GM20000 (cell line): ENCODE data around the gene USP2.

Experiments
- DNase-seq: peaks from one replicate; pipeline ENCODE4 v3.0.0; 2012; ENCODE audit warnings: low spot score
- TF ChIP-seq, protein P1 (sequence below): IDR thresholded peaks from 2 replicates; pipeline ENCODE4 v1.5.1; 2012; ENCODE audit warnings: mild to moderate bottlenecking, control low read depth; ENCODE audit errors: extremely low read depth, missing control alignments

The USP2 gene

DNA sequence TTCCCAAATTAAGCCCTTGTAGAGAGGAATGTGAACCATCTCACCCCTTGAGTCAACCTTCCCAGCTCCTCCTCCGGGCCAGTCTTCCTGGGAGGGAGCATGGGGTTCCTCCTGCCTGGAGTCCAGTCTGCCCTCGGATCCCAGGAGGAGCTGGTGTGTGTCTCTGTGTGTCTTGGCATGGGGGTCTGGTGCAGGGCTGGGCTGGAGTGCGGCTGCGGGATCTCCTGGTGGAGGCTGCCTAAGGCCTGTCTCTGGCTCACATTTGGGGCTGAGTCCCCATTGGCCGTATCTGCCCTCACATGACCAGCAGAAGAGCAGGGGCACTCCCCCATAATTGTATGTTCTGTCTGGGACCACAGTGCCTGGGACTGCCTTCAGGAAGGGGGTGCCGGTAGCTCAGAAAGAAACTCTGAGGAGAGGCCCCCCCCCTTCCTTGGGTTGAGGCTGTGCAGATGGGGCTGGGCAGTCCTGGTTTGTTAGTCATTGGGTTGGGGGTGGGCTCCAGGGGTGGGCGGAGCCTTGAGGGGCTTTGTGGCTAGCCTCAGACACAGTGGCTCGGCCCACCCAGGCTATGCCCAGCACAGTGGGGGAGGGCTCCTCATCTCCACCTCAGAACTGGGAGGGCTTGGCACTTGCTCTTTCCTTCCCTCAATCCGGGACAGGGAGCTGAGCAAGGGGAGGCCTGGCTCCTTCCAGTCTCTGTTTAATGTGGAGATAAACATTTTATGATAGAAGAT, 43.7 kb downstream of the USP2 start:
- TF ChIP-seq, protein P1, sequence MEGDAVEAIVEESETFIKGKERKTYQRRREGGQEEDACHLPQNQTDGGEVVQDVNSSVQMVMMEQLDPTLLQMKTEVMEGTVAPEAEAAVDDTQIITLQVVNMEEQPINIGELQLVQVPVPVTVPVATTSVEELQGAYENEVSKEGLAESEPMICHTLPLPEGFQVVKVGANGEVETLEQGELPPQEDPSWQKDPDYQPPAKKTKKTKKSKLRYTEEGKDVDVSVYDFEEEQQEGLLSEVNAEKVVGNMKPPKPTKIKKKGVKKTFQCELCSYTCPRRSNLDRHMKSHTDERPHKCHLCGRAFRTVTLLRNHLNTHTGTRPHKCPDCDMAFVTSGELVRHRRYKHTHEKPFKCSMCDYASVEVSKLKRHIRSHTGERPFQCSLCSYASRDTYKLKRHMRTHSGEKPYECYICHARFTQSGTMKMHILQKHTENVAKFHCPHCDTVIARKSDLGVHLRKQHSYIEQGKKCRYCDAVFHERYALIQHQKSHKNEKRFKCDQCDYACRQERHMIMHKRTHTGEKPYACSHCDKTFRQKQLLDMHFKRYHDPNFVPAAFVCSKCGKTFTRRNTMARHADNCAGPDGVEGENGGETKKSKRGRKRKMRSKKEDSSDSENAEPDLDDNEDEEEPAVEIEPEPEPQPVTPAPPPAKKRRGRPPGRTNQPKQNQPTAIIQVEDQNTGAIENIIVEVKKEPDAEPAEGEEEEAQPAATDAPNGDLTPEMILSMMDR, result no peak
- DNase-seq, result no peak

DNA sequence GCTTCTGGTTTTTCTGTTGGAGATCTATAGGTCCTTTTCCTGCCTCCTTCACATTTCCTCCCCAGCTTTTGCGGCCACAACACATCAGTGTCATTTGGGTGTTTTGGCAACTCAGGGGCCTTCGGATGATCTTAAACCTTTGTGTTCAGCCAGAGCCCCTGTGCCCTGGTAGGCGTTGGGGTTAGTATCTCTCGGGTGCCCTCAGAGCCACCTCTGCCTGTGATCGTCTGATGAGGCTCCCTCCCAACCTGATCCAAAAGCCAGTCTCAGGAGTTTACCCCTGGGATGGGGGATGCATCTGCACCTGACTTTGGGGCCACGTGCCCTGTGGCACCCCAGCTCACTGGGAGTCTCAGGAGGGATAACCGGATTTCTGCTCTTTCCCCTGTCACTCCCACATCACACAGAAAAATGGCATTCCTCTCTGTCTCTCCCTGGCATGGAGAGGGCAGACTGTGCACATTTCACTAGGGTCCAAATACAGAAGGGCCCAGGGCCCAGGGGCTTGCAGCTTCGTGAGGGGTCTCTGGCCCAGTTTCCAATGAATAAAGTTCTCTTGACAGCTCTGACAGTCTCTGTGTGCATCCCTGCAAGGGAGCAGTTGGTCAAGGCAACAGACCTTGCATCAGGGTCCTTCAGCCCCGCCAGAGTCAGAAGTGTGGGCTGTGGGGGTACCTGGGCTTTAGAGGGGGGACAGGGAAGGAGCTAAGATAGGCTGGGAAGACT, 44.6 kb downstream of the USP2 start:
- TF ChIP-seq, protein P1, result no peak
- no peak for DNase-seq

DNA sequence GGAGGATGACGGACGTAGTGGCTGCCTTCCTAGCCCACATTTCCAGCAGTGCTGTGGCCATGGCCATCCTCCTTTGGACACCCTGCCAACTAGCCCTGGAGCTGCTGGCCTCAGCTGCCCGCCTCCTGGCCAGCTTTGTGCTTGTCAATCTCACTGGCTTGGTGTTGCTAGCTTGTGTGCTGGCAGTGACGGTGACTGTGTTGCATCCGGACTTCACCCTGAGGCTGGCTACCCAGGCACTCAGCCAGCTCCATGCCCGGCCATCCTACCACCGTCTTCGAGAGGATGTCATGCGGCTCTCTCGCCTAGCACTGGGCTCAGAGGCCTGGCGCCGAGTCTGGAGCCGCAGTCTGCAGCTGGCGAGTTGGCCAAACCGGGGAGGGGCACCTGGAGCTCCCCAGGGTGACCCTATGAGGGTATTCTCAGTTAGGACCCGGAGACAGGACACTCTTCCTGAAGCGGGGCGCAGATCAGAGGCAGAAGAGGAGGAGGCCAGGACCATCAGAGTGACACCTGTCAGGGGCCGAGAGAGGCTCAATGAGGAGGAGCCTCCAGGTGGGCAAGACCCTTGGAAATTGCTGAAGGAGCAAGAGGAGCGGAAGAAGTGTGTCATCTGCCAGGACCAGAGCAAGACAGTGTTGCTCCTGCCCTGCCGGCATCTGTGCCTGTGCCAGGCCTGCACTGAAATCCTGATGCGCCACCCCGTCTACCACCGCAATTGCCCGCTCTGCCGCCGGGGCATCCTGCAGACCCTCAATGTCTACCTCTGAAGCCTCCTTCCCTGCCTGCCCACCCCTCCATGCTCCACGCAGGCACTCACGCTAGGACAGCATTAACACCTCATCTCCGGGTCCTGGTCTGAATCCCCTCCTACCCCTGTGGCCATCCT, 45.6 kb downstream of the USP2 start:
- TF ChIP-seq, protein P1, result no peak
- DNase-seq, result no peak

DNA sequence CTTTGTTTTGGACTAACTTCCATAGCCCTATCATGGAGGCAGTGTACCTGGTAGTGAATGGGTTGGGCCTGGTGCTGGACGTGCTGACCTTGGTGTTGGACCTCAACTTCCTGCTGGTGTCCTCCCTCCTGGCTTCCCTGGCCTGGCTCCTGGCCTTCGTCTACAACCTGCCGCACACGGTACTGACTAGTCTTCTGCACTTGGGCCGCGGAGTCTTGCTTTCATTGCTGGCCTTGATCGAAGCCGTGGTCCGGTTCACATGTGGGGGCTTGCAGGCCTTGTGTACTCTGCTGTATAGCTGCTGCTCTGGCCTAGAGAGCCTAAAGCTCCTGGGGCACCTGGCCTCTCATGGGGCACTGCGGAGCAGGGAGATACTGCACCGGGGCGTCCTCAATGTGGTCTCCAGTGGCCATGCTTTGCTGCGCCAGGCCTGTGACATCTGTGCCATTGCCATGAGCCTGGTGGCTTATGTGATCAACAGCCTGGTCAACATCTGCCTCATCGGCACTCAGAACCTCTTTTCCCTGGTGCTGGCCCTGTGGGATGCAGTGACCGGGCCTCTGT, 46.3 kb downstream of the USP2 start:
- no peak for DNase-seq
- TF ChIP-seq, protein P1, result no peak

- DNase-seq, result peak; percentile 98
- TF ChIP-seq, protein P1, result no peak
These were observed 47.1 kb downstream of the USP2 start, which contains the start of gene RNF26 for GRCh38 chr11:119334174-119334930. Gene RNF26 (plus strand): TSS chr11:119334527. CDS start chr11:119335123, 596 bp downstream.

DNA sequence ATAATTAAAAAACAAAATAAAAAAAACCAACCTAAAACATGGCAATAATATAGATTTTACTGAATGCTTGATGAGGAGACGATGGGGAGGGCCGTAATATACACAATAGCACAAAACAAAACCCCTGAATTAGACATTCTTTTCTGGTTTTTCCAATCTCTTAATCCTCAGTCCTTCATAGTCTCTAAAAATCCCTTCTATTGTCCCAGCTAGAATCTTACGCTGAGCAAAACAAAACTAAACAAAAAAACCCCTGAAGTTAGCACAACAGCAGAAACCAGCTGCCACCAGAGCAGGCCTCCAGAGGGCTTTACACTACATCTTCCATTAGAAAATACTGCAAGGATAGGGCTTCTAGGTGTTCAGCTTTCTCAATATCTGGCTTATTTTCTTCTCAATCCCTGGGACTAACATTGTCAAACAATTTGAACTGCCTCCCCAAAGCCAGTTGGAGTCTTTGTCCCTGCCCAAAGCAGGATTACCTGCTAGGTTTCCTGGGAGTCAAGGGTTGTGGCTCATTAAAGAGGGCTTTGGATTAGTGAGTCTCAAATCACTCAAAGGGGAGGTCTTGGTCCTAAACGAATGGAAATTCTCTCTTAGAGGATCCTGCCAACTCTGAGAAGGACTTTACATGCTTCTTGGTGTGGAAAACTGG, 49.3 kb downstream of the USP2 start:
- no peak for DNase-seq
- TF ChIP-seq, protein P1, result no peak
